HepG2 (cell line): ENCODE results near the gene JPT1. TPM values are rescaled to one million over a fixed set of nuclear protein-coding genes. Genes with fewer than 3 reads are reported as not detected.

ENCODE experiments used
- CREB1 ChIP-seq, 2 experiments: fragments of 450-650 bp in 1 of 2; IDR thresholded peaks; 2 replicates each; pipeline ENCODE4 v1.6.1; 2016 to 2017; ENCODE audit warnings: control low read depth in 1 of 2, mild to moderate bottlenecking in 1 of 2, missing compliant biosample characterization in 1 of 2, missing genetic modification characterization in 1 of 2
- GPN1 ChIP-seq: sonication (generic); formaldehyde crosslinking; IDR thresholded peaks from 2 replicates; pipeline ENCODE4 v1.5.1; 2020; ENCODE audit warnings: missing genetic modification reagents, borderline replicate concordance
- HBP1 ChIP-seq: IDR thresholded peaks from 2 replicates; pipeline ENCODE4 v1.6.1; 2016; ENCODE audit warnings: low read depth, control low read depth
- KAT7 ChIP-seq: IDR thresholded peaks from 2 replicates; pipeline ENCODE4 v1.6.1; 2018; ENCODE audit warnings: borderline replicate concordance, missing compliant biosample characterization
- NFIB ChIP-seq: sonication (generic); formaldehyde crosslinking; IDR thresholded peaks from 2 replicates; pipeline ENCODE4 v1.9.0; 2021; ENCODE audit warnings: missing genetic modification reagents, mild to moderate bottlenecking, borderline replicate concordance
- NR2F1 ChIP-seq, 2 experiments: fragments of 450-650 bp in 1 of 2; formaldehyde crosslinking in 1 of 2; IDR thresholded peaks; 2 replicates each; pipeline versions ENCODE4 v1.5.0 to v1.6.1; 2016 to 2020; ENCODE audit warnings: mild to moderate bottlenecking in 1 of 2, missing compliant biosample characterization in 1 of 2, missing genetic modification reagents in 1 of 2, moderate library complexity in 1 of 2
- PTBP1 ChIP-seq: fragments of 200-400 bp; formaldehyde crosslinking; IDR thresholded peaks from 2 replicates; pipeline ENCODE4 v1.6.1; 2018; ENCODE audit warnings: low read length, low read depth; ENCODE audit not compliant: poor library complexity, severe bottlenecking
- RXRB ChIP-seq: IDR thresholded peaks from 2 replicates; pipeline ENCODE4 v1.6.1; 2016; ENCODE audit warnings: borderline replicate concordance, missing genetic modification reagents, missing compliant biosample characterization
- SALL2 ChIP-seq: sonication (generic); formaldehyde crosslinking; IDR thresholded peaks from 2 replicates; pipeline ENCODE4 v1.8.1; 2023; ENCODE audit warnings: mild to moderate bottlenecking, missing genetic modification reagents, inconsistent platforms
- SP1 ChIP-seq, 2 experiments: fragments of 450-650 bp in 1 of 2; sonication (generic) in 1 of 2; formaldehyde crosslinking in 1 of 2; IDR thresholded peaks; 2 replicates each; pipeline versions ENCODE4 v1.4.0 to v1.6.1; 2016 to 2020; ENCODE audit warnings: missing genetic modification reagents in 1 of 2
- THAP11 ChIP-seq: IDR thresholded peaks from 2 replicates; pipeline ENCODE4 v1.6.1; 2016; ENCODE audit warnings: missing biosample characterization, missing genetic modification reagents
- ZBTB42 ChIP-seq: sonication (generic); formaldehyde crosslinking; IDR thresholded peaks from 2 replicates; pipeline ENCODE4 v1.5.0; 2020; ENCODE audit warnings: mild to moderate bottlenecking, missing genetic modification reagents
- ZFP91 ChIP-seq: sonication (generic); formaldehyde crosslinking; IDR thresholded peaks from 2 replicates; pipeline ENCODE4 v1.9.0; 2022; ENCODE audit warnings: missing genetic modification reagents, mild to moderate bottlenecking, borderline replicate concordance
- ZKSCAN8 ChIP-seq: IDR thresholded peaks from 2 replicates; pipeline ENCODE4 v1.6.1; 2016; ENCODE audit warnings: borderline replicate concordance, missing genetic modification reagents, missing compliant biosample characterization
- ZNF33B ChIP-seq: sonication (generic); formaldehyde crosslinking; IDR thresholded peaks from 2 replicates; pipeline ENCODE4 v1.5.1; 2020; ENCODE audit warnings: mild to moderate bottlenecking, missing genetic modification reagents
- ZNF549 ChIP-seq: sonication (generic); formaldehyde crosslinking; IDR thresholded peaks from 2 replicates; pipeline ENCODE4 v1.5.0; 2020; ENCODE audit warnings: missing genetic modification reagents
- ZNF552 ChIP-seq: sonication (generic); formaldehyde crosslinking; IDR thresholded peaks from 2 replicates; pipeline ENCODE4 v1.9.0; 2022; ENCODE audit warnings: missing genetic modification reagents, mild to moderate bottlenecking, borderline replicate concordance
- ZNF577 ChIP-seq: sonication (generic); formaldehyde crosslinking; IDR thresholded peaks from 2 replicates; pipeline ENCODE4 v1.4.0; 2020; ENCODE audit warnings: mild to moderate bottlenecking, low read depth, missing genetic modification reagents, borderline replicate concordance
- ZNF737 ChIP-seq: sonication (generic); formaldehyde crosslinking; IDR thresholded peaks from 2 replicates; pipeline ENCODE4 v1.5.0; 2020; ENCODE audit warnings: missing genetic modification reagents, mild to moderate bottlenecking, borderline replicate concordance
- ZNF761 ChIP-seq: sonication (generic); formaldehyde crosslinking; conservative IDR thresholded peaks from 2 replicates; pipeline ENCODE4 v1.4.0; 2020; ENCODE audit warnings: mild to moderate bottlenecking, missing genetic modification reagents
- ZNF839 ChIP-seq: sonication (generic); formaldehyde crosslinking; IDR thresholded peaks from 2 replicates; pipeline ENCODE4 v1.4.0; 2020; ENCODE audit warnings: missing genetic modification reagents, mild to moderate bottlenecking, borderline replicate concordance
- polyA plus RNA-seq, 8 experiments: library from polyadenylated mRNA; depleted of rRNA in 3 of 8; stranded (reverse) in 7 of 8; unstranded in 1 of 8; fragments of >200 nt; fragmentation: Illumina TruSeq in 4 of 8; extraction: Trizol in 4 of 8; gene quantifications; 2 replicates each; pipeline versions ENCODE4 v1.2.1 to v1.2.3, GENCODE V29; 2011 to 2016; ENCODE audit warnings: low read depth in 4 of 8, missing spikeins in 1 of 8, mixed read lengths in 1 of 8; ENCODE audit not compliant: insufficient read depth in 1 of 8
- total RNA-seq, 5 experiments: library from RNA; depleted of rRNA; stranded (reverse); fragments of >200 nt; fragmentation: Illumina TruSeq; extraction: Trizol; gene quantifications; 2 replicates each; pipeline ENCODE4 v1.2.3, GENCODE V29; 2016; ENCODE audit warnings: low read depth in 1 of 5
- TF ChIP-seq, protein P1 (sequence below): sonication (generic); formaldehyde crosslinking; IDR thresholded peaks from 2 replicates; pipeline ENCODE4 v1.4.0; 2020; ENCODE audit warnings: missing genetic modification reagents

Gene JPT1
- total and polyA plus RNA-seq, 2 of the 13 experiments (the other 11 are each of a cell fraction or from before 2014, with no cell fraction given), result 43.3 to 256 TPM

DNA sequence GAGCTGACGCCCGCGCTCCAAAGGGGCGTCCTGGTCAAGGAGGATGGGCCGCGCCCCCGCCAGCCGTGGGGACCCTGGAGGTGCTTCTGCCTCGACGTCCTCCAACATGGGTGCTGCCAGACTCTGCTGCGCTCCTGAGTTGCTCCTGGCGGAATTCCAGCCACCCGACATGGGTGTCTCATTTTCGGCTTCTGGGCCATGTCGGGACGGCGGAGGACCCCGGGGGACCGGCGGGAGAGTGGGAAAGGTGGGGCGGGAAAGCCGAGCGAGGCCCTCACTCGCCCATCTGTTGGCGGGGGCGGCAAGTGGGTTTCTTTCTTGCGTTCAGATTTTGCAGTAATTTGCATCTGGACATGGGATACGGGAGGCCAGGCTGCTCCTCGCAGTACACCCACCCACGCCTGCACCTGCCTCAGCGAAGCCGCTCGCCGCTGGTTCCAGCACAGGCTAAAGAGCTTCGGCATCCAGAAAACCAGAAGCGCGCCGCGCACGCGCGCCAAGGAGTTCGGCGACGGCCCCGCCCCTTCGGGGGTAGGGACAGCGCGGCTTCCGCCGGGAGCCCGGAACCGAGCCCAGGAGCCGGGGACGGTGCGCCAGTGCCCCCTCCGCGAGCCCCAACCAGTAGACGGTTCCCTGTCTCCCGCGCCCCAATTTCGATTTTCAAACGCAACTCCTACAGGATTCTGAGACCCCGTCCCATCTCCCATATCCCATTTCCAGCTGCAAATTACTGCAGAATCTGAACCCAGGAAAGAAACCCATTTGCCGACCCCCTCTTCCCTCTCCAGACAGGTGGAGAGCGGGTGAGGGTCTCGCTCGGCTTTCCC, 44.7 kb downstream of the JPT1 start, which contains the start of gene ARMC7 (continued):
- TF ChIP-seq NR2F1 (CRISPR knock-in tag; IDR thresholded peaks at IDR 0.05) (no peak), PTBP1 (no peak), RXRB (CRISPR knock-in tag) (peak; percentile 35; the same call in 1 of the 2 replicates), ZFP91 (no peak; the same call in 1 of the 2 replicates), ZNF549 (no peak), ZNF737 (CRISPR knock-in tag) (no peak), NFIB (no peak), HBP1 (CRISPR knock-in tag) (peak; percentile 37; the same call in 1 of the 2 replicates), GPN1 (no peak), SALL2 (CRISPR knock-in tag) (no peak; the same call in 1 of the 2 replicates), ZNF33B (0 out of 2 replicates have a peak, but pooled peaks have one; percentile 27), THAP11 (peak; percentile 32; the same call in 1 of the 2 replicates), ZKSCAN8 (CRISPR knock-in tag) (no peak), CREB1 (IDR thresholded peaks at IDR 0.05) (no peak), CREB1 (CRISPR knock-in tag; IDR thresholded peaks at IDR 0.05) (no peak), ZNF552 (peak; percentile 84), KAT7 (CRISPR knock-in tag) (no peak; the same call in 1 of the 2 replicates), ZNF577 (no peak), ZNF839 (CRISPR knock-in tag) (0 out of 2 replicates have a peak, but pooled peaks have one; percentile 11), ZBTB42 (CRISPR knock-in tag) (no peak), ZNF761 (no peak), SP1 (IDR thresholded peaks at IDR 0.05) (no peak), SP1 (CRISPR knock-in tag; IDR thresholded peaks at IDR 0.05) (peak; percentile 66; the same call in 1 of the 2 replicates)
- TF ChIP-seq, protein P1, sequence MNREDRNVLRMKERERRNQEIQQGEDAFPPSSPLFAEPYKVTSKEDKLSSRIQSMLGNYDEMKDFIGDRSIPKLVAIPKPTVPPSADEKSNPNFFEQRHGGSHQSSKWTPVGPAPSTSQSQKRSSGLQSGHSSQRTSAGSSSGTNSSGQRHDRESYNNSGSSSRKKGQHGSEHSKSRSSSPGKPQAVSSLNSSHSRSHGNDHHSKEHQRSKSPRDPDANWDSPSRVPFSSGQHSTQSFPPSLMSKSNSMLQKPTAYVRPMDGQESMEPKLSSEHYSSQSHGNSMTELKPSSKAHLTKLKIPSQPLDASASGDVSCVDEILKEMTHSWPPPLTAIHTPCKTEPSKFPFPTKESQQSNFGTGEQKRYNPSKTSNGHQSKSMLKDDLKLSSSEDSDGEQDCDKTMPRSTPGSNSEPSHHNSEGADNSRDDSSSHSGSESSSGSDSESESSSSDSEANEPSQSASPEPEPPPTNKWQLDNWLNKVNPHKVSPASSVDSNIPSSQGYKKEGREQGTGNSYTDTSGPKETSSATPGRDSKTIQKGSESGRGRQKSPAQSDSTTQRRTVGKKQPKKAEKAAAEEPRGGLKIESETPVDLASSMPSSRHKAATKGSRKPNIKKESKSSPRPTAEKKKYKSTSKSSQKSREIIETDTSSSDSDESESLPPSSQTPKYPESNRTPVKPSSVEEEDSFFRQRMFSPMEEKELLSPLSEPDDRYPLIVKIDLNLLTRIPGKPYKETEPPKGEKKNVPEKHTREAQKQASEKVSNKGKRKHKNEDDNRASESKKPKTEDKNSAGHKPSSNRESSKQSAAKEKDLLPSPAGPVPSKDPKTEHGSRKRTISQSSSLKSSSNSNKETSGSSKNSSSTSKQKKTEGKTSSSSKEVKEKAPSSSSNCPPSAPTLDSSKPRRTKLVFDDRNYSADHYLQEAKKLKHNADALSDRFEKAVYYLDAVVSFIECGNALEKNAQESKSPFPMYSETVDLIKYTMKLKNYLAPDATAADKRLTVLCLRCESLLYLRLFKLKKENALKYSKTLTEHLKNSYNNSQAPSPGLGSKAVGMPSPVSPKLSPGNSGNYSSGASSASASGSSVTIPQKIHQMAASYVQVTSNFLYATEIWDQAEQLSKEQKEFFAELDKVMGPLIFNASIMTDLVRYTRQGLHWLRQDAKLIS (CRISPR knock-in tag), result no peak
